ENCODE results near the gene OTOA. TPM values are rescaled to one million over a fixed set of nuclear protein-coding genes. Genes with fewer than 3 reads are reported as not detected.

Gene OTOA
- total and polyA plus RNA-seq, 2 of the 8 experiments (the other 6 are each of a cell fraction or from before 2014, with no cell fraction given): 0.06 to 0.32 TPM

GRCh38 chr16:21619765-21620425 lies 43.9 kb upstream of the OTOA start (continued):
- TF ChIP-seq CHD7 (IDR thresholded peaks at IDR 0.05; ENCODE audit: insufficient replicate concordance, low read length) (no peak), POLR2AphosphoS5 (IDR thresholded peaks at IDR 0.05; ENCODE audit: low read depth, low read length) (no peak), ATF2 (IDR thresholded peaks at IDR 0.05; ENCODE audit: low read length) (no peak), POU5F1 (IDR thresholded peaks at IDR 0.05; ENCODE audit: low read depth, low read length) (no peak)

Measured in H1 (cell line).